Rectal smooth muscle tissue (tissue), 1 donor: ENCODE data around the gene CFHR1.
"Not testable (repeated sequence)": the region's sequence is repeated elsewhere in the genome, so short reads cannot be mapped to it uniquely, and the experiment has no call there.

Experiments used
- H3K27ac ChIP-seq: one replicate; pipeline ENCODE4 v1.7.0; 2013; ENCODE audit warnings: low read depth, low read length, inconsistent platforms
- H3K27me3 ChIP-seq: one replicate; pipeline ENCODE4 v1.7.0; 2013; ENCODE audit warnings: low read length; ENCODE audit not compliant: control insufficient read depth, insufficient read depth
- H3K36me3 ChIP-seq: one replicate; pipeline ENCODE4 v1.7.0; 2013; ENCODE audit warnings: low read length; ENCODE audit not compliant: control insufficient read depth, insufficient read depth
- H3K4me1 ChIP-seq: one replicate; pipeline ENCODE4 v1.7.0; 2013; ENCODE audit warnings: low read length; ENCODE audit not compliant: control insufficient read depth, insufficient read depth
- H3K4me3 ChIP-seq: one replicate; pipeline ENCODE4 v1.7.0; 2013; ENCODE audit warnings: low read length
- H3K9ac ChIP-seq: one replicate; pipeline ENCODE4 v1.7.0; 2013; ENCODE audit warnings: low read length

The CFHR1 gene

GRCh38 chr1:196827860-196828259 lies 8.3 kb downstream of the CFHR1 start:
- H3K27ac ChIP-seq, H3K9ac ChIP-seq, H3K27me3 ChIP-seq: not testable (repeated sequence)

DNA sequence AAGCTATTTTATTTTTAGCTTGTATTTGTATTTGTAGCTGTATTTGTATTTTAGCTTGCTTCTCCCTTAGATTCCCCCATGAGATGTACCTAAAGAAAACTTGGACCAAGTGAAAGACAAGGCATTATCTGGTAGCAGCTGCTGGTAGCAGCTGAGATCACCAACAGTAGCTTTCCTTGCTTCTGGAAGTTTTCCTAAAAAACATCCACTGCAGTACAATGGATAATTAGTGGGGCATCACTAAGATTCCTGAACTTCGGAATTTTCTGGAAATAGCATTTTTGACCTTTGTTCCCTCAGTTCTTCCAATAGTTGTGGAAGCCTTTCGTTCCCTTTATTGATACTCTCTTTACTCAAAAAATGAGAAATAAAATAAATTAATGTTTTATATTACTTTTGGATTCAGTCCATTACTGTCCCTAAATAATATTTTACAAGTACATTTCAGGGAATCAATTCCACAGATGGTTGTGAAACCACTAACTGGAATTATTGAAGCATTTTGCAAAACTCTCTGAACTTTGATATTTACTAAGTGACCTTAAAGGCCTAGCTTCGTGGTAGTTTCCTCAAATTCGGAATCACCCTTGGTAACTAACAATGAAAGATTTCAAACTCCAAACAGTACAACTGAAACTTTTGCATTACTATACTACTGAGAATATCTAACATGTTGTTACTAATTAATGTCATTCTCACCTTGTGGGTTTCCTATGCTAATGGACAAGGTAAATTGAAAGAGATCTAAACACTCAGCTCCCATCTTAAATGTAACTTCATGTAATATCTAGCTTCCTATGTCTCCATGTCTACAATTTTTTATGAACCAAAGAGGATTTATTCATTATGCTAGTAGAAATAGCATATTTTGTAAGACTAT lies 30.3 kb downstream of the CFHR1 start:
- H3K36me3 ChIP-seq, H3K9ac ChIP-seq, H3K4me1 ChIP-seq, H3K27ac ChIP-seq, H3K27me3 ChIP-seq, H3K4me3 ChIP-seq: not testable (repeated sequence)

More at GRCh38 chr1:196827860-196828259, 8.3 kb downstream of the CFHR1 start:
- H3K4me3 ChIP-seq, H3K4me1 ChIP-seq, H3K36me3 ChIP-seq: not testable (repeated sequence)

- Histone ChIP-seq H3K27ac (no peak overlapping the region), H3K4me1 (no peaks in the 10 kb centered on the region), H3K36me3 (no peaks in the 10 kb centered on the region), H3K9ac (no peak overlapping the region), H3K27me3 (no peaks in the 10 kb centered on the region), H3K4me3 (no peak overlapping the region)
Measured at GRCh38 chr1:196856053-196856452, 36.5 kb downstream of the CFHR1 start.

GRCh38 chr1:196857188-196857587 lies 37.7 kb downstream of the CFHR1 start:
- H3K27ac ChIP-seq, result no peak overlapping the region
- H3K9ac ChIP-seq, result no peak overlapping the region
- H3K4me3 ChIP-seq, result no peak overlapping the region
- H3K4me1 ChIP-seq, result no peaks in the 10 kb centered on the region
- no peaks in the 10 kb centered on the region for H3K36me3 ChIP-seq
- no peaks in the 10 kb centered on the region for H3K27me3 ChIP-seq

DNA sequence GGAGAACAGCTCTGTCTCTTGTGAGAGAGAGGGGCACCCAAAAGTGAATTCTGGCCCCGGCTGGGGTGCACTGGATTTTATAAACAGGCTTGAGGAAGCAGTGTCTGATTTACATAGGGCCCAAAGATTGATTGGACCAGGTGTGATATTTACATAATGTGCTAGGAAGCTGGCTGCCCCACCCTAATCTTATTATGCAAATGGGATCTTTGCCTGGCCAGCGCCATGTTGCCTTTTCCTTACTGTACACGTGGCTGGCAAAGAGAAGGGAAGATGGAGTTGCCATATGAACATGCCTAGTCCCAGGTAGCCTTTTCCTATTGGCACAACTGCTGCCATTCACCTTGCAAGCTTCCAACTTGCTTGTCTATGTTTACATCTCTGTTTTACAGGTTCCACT lies 39.3 kb downstream of the CFHR1 start:
- no peak overlapping the region for H3K9ac ChIP-seq
- H3K4me3 ChIP-seq, result no peak overlapping the region
- no peak overlapping the region for H3K27ac ChIP-seq
- H3K27me3 ChIP-seq, result no peaks in the 10 kb centered on the region
- H3K36me3 ChIP-seq, result no peaks in the 10 kb centered on the region
- no peaks in the 10 kb centered on the region for H3K4me1 ChIP-seq

GRCh38 chr1:196860323-196860884 lies 40.9 kb downstream of the CFHR1 start:
- Histone ChIP-seq H3K4me3 (no peak overlapping the region), H3K36me3 (no peaks in the 10 kb centered on the region), H3K27me3 (no peaks in the 10 kb centered on the region), H3K27ac (no peak overlapping the region), H3K4me1 (no peaks in the 10 kb centered on the region), H3K9ac (no peak overlapping the region)

- H3K27me3 ChIP-seq, result no peaks in the 10 kb centered on the region
- H3K36me3 ChIP-seq, result no peaks in the 10 kb centered on the region
- no peaks in the 10 kb centered on the region for H3K4me1 ChIP-seq
- H3K27ac ChIP-seq, result no peak overlapping the region
- no peak overlapping the region for H3K9ac ChIP-seq
- no peak overlapping the region for H3K4me3 ChIP-seq
Measured at GRCh38 chr1:196861429-196861828, 41.9 kb downstream of the CFHR1 start.

DNA sequence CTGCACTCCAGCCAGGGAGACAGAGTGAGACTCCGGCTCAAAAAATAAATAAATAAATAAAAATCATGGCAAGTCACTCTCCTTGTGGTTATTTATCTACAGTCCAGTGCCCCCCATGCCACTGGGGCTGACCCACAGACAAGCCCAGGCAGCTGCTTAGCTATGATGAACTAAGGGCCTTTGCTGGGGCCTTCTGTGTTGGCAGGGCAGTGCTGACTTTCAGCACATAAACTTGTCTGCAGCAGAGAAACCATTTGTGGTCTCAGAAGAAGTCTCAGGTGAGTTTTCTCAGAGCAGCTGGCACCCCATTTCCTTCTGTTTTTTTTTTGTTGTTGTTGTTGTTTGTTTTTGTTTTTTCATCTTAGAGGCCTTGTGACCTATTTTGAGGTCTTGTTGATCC lies 47.4 kb downstream of the CFHR1 start:
- no peaks in the 10 kb centered on the region for H3K4me1 ChIP-seq
- H3K27me3 ChIP-seq, result no peaks in the 10 kb centered on the region
- no peak overlapping the region for H3K4me3 ChIP-seq
- no peak overlapping the region for H3K27ac ChIP-seq
- H3K9ac ChIP-seq, result no peak overlapping the region
- no peaks in the 10 kb centered on the region for H3K36me3 ChIP-seq

- no peak overlapping the region for H3K4me3 ChIP-seq
- no peaks in the 10 kb centered on the region for H3K36me3 ChIP-seq
- H3K27ac ChIP-seq, result no peak overlapping the region
- H3K4me1 ChIP-seq, result no peaks in the 10 kb centered on the region
- no peak overlapping the region for H3K9ac ChIP-seq
- H3K27me3 ChIP-seq, result no peaks in the 10 kb centered on the region
Measured at GRCh38 chr1:196873385-196873784, 53.9 kb downstream of the CFHR1 start.

DNA sequence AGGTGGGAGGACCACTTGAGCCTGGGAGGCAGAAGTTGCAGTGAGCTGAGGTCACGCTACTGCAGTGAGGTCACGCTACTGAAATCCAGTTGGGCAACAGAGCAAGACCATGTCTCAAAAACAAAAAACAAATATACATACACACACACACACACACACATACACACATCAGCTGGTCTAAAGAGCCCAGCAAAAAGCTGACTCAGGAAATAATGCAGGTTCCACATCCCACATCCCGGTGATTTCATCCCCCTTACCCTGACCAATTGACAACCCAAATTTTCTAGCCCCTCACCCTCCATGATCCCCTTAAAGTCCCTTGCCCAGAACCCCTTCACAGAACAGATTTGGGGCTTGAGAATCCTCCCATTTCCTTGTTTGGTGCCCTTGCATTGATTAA lies 56.4 kb downstream of the CFHR1 start:
- Histone ChIP-seq H3K4me3 (no peak overlapping the region), H3K36me3 (no peaks in the 10 kb centered on the region), H3K27me3 (no peaks in the 10 kb centered on the region), H3K27ac (no peak overlapping the region), H3K4me1 (no peaks in the 10 kb centered on the region), H3K9ac (no peak overlapping the region)

DNA sequence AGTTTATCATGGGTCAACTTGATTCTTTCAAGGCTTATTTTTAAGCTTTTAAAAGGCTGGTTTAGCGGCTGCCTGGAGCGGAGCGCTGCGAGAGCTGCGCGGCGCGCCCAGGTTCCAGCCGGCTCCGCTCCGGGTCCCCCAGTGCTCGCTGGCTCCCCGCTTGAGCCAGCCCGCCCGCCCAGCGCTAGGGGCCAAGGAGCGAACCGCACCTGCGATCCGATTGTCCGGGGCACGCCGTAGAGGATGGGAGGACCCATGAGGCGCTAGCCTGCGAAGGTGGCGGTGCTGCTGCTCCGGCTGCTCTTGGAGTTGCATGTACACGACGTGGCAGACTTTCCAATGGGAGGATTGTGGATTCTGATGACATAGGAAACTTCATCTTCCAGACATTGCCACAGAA lies 58.4 kb downstream of the CFHR1 start:
- no peak overlapping the region for H3K4me3 ChIP-seq

More for the DNA sequence above, 58.4 kb downstream of the CFHR1 start:
- no peaks in the 10 kb centered on the region for H3K27me3 ChIP-seq
- H3K4me1 ChIP-seq, result no peaks in the 10 kb centered on the region
- H3K36me3 ChIP-seq, result no peaks in the 10 kb centered on the region
- H3K9ac ChIP-seq, result no peak overlapping the region
- H3K27ac ChIP-seq, result no peak overlapping the region
